Measurements from ENCODE around the gene CD8B.
"Not testable (repeated sequence)": the region's sequence is repeated elsewhere in the genome, so short reads cannot be mapped to it uniquely, and the experiment has no call there.

Gene CD8B

DNA sequence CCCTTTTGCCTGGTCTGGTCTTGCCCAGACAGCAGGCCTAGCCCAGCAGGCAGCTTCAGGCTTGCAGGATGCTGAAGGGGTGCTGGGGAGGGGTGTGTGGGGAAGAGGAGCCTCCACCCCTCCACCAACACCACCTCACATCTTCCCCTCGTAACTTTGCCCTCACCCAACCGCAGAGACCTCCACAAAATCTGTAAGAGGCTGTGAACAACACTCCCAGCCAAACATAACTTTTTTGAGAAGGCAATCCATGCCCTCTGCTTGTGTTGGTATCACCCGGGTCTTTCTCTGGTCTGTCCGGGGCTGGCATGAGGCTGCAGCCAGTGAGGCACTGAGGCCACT is 26.2 kb downstream of the CD8B start:
- not testable (repeated sequence) for H3K27ac ChIP-seq

DNA sequence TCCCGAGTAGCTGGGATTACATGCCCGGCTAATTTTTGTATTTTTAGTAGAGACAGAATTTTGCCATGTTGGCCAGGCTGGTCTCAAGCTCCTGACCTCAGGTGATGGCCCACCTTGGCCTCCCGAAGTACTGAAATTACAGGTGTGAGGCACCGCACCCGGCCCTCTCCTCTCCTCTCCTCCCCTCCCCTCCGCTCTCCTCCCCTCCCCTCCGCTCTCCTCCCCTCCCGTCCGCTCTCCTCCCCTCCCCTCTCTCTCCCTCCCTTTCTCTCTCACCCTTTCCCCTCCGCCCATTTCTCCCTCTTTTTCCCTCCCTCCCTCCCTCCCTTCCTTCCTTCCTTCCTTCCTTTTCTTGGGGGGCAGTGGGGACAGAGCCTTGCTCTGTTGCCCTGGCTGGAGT is 28.4 kb downstream of the CD8B start:
- no peak overlapping the region for H3K27ac ChIP-seq
- TF ChIP-seq, protein P1, sequence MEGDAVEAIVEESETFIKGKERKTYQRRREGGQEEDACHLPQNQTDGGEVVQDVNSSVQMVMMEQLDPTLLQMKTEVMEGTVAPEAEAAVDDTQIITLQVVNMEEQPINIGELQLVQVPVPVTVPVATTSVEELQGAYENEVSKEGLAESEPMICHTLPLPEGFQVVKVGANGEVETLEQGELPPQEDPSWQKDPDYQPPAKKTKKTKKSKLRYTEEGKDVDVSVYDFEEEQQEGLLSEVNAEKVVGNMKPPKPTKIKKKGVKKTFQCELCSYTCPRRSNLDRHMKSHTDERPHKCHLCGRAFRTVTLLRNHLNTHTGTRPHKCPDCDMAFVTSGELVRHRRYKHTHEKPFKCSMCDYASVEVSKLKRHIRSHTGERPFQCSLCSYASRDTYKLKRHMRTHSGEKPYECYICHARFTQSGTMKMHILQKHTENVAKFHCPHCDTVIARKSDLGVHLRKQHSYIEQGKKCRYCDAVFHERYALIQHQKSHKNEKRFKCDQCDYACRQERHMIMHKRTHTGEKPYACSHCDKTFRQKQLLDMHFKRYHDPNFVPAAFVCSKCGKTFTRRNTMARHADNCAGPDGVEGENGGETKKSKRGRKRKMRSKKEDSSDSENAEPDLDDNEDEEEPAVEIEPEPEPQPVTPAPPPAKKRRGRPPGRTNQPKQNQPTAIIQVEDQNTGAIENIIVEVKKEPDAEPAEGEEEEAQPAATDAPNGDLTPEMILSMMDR (conservative IDR thresholded peaks at IDR 0.05): no peak

DNA sequence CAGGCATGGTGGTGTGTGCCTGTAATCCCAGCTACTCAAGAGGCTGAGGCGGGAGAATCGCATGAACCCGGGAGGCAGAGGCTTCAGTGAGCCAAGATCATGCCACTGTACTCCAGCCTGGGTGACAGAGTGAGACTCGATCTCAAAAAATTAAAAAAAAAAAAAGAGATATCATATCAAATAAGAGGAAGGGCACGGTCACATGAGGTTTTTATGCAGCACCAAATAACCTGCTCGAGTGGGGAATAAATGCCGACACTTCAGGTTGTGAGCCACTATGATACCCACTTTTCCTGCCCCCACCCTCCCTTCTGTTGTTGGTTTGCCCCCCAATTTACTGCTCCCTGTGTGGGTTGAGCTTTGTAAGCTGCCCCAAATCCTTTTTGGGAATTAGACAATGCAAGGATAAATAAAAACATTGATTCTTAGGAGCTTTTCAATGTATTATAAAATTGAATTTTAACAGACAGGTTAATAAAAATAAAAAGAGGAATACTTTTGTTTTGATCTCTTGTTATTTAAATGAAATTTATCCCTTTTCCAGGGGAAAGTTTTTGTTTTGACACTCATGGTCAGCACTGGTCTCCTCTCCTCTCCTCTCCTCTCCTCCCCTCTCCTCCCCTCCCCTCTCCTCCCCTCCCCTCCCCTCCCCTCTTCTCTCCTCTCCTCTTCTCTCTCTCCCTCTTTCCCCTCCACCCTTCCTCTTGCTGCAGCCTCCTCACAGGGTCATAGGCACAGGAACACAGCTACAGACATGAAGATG is 29.2 kb downstream of the CD8B start:
- H3K27ac ChIP-seq: no peak overlapping the region
- TF ChIP-seq, protein P1 (conservative IDR thresholded peaks at IDR 0.05): no peak

DNA sequence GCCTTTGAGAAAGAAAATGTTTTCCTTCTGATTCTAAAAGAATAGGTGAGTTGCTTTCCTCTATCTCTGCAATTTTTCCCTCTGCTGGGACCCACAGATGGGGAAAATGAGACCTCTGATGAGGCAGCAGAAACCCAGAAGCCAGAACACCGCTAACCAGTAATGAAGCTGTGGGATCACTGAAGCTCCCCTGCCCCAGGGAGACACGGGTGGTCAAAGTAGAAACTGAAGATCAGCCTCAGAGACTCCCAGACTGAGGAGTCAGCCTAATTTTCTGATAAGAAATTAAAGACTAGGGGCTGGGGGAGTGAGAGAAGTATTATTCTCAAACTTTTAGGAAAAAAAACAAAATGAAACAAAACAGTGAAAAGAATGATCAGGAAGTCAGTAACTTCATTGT is 30.1 kb downstream of the CD8B start:
- H3K27ac ChIP-seq: no peak overlapping the region
- TF ChIP-seq, protein P1 (conservative IDR thresholded peaks at IDR 0.05): no peak

DNA sequence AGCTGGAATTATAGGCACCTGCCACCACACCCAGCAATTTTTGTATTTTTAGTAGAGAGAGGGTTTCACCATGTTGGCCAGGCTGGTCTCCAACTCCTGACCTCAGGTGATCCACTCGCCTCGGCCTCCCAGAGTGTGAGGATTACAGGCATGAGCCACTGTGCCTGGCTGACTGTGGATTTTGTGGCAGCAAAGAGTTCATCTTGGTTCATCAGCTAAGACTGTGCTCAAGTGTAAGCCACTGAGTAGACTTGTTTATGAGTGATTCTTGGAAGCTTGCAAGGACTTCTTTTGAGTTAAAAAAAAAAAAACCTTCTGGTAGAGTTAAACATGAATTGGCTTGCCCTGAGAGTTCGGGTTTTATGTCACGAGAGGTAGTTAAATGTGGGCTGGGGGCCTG is 34.7 kb downstream of the CD8B start:
- no peak overlapping the region for H3K27ac ChIP-seq
- TF ChIP-seq, protein P1 (conservative IDR thresholded peaks at IDR 0.05): no peak

DNA sequence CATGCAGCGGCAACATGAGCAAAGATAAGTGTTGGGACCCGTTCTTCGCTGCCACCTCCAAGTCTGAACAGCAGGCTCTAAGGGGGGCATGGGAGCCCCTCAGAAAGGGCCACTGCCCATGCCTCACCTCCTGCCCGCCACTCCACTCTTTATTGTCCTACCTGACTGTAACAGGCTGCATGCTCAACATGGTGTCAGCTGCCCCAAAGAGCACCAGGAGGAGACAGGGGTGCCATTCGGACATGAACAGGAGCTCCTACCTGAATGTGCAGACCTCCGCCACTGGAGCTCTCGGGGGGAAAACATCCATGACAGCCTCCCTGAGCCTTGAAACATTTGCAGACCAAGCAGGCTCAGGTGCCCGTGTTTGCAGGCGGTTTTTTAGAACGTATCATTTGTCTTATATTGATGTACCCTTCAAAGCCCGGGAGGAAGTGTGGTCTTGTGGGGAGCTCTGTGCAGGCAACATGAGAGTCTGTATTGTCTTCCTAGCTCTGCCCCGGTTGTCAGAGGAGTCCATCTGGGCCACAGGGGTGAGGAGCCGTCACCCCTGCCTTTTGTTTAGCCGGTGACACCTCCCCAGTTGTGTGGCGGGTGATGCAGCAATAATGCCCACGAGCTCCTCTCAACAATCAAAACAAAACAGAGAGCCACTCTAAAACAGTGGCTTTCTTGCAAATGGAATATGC is 35.8 kb downstream of the CD8B start:
- no peak overlapping the region for H3K27ac ChIP-seq
- TF ChIP-seq, protein P1 (conservative IDR thresholded peaks at IDR 0.05): no peak

DNA sequence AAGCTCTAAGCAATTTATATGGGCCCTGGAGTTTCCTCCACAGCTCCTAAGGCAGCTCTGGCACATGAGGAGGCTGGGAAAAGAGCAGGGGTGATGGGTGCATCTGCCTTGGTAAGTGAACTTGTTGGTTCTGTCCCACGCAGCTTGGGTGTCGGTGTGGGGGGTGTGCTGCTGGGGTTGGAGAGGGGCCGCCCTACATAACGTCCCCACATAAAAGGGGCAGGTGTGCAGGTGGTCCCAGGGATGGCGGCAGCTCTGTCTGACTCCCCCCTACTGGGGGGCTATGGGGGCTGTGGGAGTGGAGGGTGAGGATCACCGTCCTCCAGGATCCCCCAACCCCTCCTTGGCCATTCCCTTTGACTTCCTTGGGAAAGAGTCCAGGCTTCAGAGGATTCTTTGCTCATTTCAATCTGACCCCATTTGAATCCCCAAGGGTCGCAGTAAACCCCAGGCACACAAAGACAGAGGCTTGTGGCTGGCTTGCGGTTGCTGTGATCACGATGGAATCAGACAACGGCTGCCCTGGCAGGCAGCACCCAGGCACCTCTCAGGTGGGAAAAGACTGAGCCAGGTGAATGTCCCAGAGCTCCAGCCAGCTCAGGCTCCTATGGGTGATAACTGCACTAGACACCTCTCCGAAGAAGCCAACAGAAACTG is 36.5 kb downstream of the CD8B start:
- no peak overlapping the region for H3K27ac ChIP-seq

More for the DNA sequence above, 36.5 kb downstream of the CD8B start:
- TF ChIP-seq, protein P1 (conservative IDR thresholded peaks at IDR 0.05): no peak

Data from VCaP (cell line).